Thyroid gland (tissue), 4 donors: Measurements from ENCODE around the gene GPNMB.

ENCODE experiments used
- CTCF ChIP-seq, 6 experiments: fragments of 200-600 bp in 3 of 6; fragments of 450-650 bp in 3 of 6; sonication (generic) in 3 of 6; IDR thresholded peaks; one replicate each; pipeline ENCODE4 v1.5.1; 2016 to 2019; ENCODE audit warnings: antibody characterized with exemption in 6 of 6, mild to moderate bottlenecking in 2 of 6, inconsistent platforms in 1 of 6, moderate library complexity in 1 of 6
- POLR2A ChIP-seq, 2 donors: fragments of 450-650 bp; IDR thresholded peaks; one replicate each; pipeline ENCODE4 v1.6.1; 2017; ENCODE audit warnings: antibody characterized with exemption in 2 of 2, mild to moderate bottlenecking in 2 of 2, moderate library complexity in 1 of 2

GRCh38 chr7:23207884-23208283, 38.7 kb upstream of the GPNMB start:
- TF ChIP-seq CTCF (IDR thresholded peaks at IDR 0.05) (no peak), POLR2A (IDR thresholded peaks at IDR 0.05) (no peak)
